Measurements from ENCODE around the gene PRKCB.

GRCh38 chr16:23943604-23944003, 107.8 kb downstream of the PRKCB start:
- TF ChIP-seq CTCF (IDR thresholded peaks at IDR 0.05) (no peak), POLR2A (IDR thresholded peaks at IDR 0.05) (no peak)
